D721Med (cell line): ENCODE data around the gene MLKL.

Experiments
- DNase-seq: peaks from one replicate; pipeline ENCODE4 v3.0.0; 2011; ENCODE audit warnings: low spot score; ENCODE audit not compliant: insufficient read length
- FAIRE-seq: peaks from 2 replicates; lab custom pipeline; 2011; peaks lifted over from hg19 to GRCh38; lab: Jason Lieb, UNC
- TF ChIP-seq, protein P1 (sequence below): IDR thresholded peaks from 2 replicates; pipeline ENCODE4 v1.5.1; 2012; ENCODE audit warnings: mild to moderate bottlenecking, control low read depth; ENCODE audit not compliant: insufficient read depth; ENCODE audit errors: missing control alignments

MLKL gene

DNA sequence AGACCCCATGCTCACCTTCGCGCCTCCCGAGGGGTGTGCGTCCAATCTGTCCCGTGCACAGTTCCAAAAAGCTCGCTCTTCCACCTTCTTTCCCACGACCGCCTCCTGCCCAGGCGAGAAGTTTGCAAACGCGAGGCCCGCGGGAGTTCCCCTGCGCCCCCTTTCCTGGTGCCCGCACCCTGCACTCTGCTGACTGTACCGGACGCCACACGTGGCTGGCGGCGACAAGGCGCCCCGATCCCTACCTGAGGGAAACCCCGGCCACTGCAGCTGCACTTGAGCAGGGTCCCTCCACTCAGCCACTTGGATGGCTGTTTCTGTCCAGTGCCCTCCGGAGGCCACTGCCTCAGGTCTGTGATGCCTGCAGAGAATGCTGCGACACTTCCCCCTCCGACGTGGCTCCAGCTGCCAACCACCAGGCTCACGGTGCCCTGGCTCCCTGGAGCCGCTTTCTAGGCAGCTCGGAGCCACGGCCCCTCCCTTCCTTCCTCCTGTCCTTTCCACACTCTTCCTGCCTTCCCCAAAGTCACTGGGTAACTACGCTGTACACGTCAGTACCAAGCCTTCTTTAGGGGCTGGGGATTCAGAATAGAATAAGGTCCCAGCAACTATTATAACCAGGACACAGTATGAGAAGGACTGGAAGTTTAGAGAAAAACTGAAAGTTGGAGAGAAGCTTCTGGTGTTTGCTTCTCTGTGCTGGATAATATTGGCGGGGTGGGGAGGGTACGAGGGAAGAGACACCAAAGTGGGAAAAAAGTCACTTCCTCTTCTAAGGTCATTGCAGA is at the start of gene MLKL:
TSS of gene MLKL (minus strand) at position 425 of the 788 bp plus-strand sequence. CDS start 5,105 bp downstream, outside the sequence.
- FAIRE-seq = no peak
- no peak for DNase-seq
- TF ChIP-seq, protein P1, sequence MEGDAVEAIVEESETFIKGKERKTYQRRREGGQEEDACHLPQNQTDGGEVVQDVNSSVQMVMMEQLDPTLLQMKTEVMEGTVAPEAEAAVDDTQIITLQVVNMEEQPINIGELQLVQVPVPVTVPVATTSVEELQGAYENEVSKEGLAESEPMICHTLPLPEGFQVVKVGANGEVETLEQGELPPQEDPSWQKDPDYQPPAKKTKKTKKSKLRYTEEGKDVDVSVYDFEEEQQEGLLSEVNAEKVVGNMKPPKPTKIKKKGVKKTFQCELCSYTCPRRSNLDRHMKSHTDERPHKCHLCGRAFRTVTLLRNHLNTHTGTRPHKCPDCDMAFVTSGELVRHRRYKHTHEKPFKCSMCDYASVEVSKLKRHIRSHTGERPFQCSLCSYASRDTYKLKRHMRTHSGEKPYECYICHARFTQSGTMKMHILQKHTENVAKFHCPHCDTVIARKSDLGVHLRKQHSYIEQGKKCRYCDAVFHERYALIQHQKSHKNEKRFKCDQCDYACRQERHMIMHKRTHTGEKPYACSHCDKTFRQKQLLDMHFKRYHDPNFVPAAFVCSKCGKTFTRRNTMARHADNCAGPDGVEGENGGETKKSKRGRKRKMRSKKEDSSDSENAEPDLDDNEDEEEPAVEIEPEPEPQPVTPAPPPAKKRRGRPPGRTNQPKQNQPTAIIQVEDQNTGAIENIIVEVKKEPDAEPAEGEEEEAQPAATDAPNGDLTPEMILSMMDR = no peak

DNA sequence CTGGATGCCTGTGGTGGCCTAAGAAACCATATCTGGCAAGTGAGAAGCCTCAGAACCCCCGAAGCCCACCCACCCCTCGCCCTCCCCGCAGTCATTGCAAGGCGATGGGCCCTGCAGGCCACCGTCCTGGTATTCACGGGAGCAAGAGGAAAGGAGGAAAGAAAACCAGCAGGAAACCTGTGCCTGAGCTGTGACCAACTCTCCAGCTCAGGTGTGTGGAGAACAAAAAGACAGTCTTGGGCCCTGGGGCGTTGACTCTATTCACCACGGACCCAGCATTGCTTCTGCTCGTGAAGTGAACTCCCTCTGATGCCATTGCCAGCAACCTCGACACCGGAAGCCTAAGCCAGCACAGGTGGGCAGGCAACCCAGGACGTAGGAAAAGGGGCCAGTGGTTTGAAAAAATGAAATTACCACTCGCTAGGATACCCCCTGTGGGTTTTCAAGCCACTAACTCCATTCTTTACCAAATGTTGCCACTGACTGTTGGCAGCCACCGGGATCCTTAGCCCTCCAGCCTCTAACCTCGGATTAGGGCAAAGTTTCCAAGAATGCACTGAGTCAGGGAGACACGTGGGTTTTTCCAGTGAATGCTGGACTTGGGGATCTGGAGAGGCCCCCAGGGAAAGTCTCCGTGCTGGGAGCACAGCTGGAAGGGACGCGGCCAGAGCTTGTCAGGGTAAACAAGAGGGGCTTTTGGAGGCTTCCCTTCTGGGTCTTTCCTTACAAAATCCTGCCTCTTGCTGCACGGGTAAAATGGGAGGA is 48.8 kb upstream of the MLKL start:
- DNase-seq (no peak), FAIRE-seq (no peak)
- TF ChIP-seq, protein P1 = no peak

DNA sequence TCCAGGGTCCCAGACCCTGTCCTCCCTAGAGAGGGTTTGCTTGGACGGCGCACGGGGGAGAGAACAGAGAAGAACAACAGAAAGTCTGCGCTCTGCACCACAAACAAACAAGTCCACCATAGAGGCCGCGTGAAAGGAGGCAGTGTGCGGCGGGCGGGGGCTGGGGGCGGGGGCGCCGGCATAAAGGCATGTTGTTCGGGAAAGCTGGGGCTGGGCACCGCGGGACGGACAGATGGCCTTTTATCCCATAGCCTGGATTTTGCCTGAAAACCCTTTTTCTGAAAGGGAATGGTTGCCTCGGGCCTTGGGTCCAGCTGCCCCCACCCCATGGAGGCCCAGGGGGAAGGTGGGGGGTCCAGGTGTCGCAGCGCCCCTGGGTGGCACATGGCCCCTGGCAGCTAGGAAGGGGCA is 48.0 kb upstream of the MLKL start:
- FAIRE-seq = no peak
- no peak for DNase-seq

DNA sequence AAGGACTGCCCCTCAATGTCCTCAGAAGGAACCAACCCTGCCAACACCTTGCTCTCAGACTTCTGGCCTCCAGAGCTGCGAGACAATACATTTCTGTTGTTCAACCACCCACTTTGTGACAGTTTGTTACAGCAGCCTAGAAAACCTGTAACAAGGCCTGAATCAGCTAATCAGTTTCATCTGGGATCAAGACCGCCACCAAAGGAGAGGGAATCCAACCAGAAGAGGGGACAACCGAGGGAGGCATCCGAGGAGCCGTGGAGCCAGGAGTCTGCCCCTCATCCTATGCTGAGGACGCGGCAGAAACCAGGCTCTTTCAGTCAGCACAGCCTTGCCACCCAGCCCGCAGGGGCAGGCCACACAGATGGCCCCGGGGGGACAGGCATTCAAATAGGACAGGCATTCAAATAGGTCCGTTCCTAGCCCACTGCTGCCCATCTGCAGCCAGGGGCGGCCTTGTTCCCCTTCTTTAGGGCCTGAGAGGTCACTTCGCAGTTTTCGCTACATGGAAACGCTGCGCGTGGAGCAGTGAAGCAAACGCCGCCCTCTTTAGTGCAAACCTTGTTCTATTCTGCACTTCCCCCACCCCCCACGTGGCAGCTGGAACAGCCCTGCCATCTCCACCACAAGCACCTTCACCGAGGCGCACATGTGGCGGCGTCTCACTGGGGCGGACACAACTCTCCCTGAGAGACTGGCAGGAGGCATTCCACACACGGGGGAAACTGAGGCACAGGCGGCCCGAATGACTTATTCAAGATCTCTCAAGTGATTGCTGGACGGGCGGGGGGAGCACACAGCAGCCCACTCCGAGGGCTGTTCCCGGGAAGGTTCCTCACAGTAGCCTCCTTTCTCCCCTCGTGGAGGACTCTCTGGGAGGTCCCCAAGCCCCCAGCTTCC is 47.3 kb upstream of the MLKL start:
- TF ChIP-seq, protein P1 = no peak
- FAIRE-seq (no peak), DNase-seq (no peak)

More for the DNA sequence above, 48.0 kb upstream of the MLKL start:
- TF ChIP-seq, protein P1 = no peak

DNA sequence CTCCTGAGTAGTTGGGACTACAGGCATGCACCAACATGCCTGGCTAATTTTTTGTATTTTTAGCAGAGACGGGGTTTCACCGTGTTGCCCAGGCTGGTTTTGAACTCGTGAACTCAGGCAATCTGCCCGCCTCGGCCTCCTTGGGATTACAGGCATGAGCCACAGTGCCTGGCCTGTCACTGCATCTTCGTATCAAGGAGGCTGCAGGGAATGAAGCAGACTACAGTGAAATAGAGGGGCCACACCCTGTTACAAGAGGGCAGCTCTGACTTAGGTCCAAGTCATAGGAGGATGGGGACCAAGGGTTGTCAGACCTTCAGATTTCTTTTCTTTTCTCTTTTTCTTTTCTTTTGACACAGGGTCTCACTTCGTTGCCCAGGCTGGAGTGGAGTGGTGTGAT is 45.3 kb upstream of the MLKL start:
- TF ChIP-seq, protein P1 = no peak
- FAIRE-seq = no peak

DNA sequence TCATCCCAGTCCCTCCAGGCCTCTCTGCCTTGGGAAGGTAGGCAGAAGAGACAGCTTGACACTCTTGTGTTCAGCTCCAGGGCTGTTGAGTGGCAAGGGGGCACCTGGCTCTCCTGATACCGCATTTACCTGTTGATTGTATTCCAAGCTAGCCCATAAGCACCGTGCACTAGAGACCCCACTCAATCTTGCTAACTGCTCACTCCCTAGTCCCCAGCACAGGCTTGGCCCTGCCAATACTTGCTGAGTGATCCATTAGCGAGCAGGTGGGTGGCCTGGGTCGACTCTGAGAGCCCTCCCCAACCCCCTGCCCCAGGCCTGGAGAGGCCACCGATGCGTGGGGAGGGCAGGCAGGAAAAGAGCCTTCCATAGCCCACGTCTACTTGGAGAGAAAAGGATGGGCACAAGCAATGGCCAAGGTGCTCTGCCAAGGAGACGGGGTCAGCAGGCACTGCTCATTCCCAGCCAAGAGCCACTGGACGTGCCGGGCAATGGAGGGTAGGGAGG is 44.5 kb upstream of the MLKL start:
- TF ChIP-seq, protein P1 = no peak
- DNase-seq (no peak), FAIRE-seq (no peak)

More for the DNA sequence above, 45.3 kb upstream of the MLKL start:
- no peak for DNase-seq
